GM23338 (cell line): ENCODE data around the gene SUSD4. TPM values are rescaled to one million over a fixed set of nuclear protein-coding genes. Genes with fewer than 3 reads are reported as not detected.

Source experiments
- ATAC-seq: fragments of 200-7000 bp; cut with Tn5 transposase; 3 replicates; pipeline ENCODE4 v1.9.1; 2020
- DNase-seq: peaks from one replicate; pipeline ENCODE4 v3.0.0-alpha.2; 2015; ENCODE audit warnings: low spot score
- H2AFZ ChIP-seq: fragments of 200-600 bp; sonication (generic); 2 replicates; pipeline ENCODE4 v1.8.0; 2016; ENCODE audit warnings: antibody characterized with exemption, mild to moderate bottlenecking, moderate library complexity
- H3F3A ChIP-seq: fragments of 200-600 bp; sonication (generic); replicated peaks from 2 replicates; pipeline ENCODE4 v1.8.0; 2017; ENCODE audit warnings: antibody characterized with exemption, mixed run types, low read depth
- H3K27ac ChIP-seq: fragments of 200-600 bp; sonication (generic); 2 replicates; pipeline ENCODE4 v1.6.1; 2016; ENCODE audit warnings: low read depth
- H3K27me3 ChIP-seq: fragments of 200-600 bp; sonication (generic); 2 replicates; pipeline ENCODE4 v1.8.0; 2016; ENCODE audit warnings: mild to moderate bottlenecking, mixed run types, moderate library complexity; ENCODE audit not compliant: insufficient read depth
- H3K36me3 ChIP-seq: fragments of 200-600 bp; sonication (generic); 2 replicates; pipeline ENCODE4 v1.8.0; 2016; ENCODE audit warnings: mild to moderate bottlenecking; ENCODE audit not compliant: insufficient read depth
- H3K4me1 ChIP-seq: fragments of 200-600 bp; sonication (generic); 2 replicates; pipeline ENCODE4 v1.8.0; 2016; ENCODE audit warnings: mild to moderate bottlenecking, moderate library complexity; ENCODE audit not compliant: insufficient read depth
- H3K4me2 ChIP-seq: fragments of 200-600 bp; sonication (generic); 2 replicates; pipeline ENCODE4 v1.7.1; 2017; ENCODE audit warnings: mixed run types
- H3K4me3 ChIP-seq: fragments of 200-600 bp; sonication (generic); 2 replicates; pipeline ENCODE4 v1.6.1; 2016; ENCODE audit warnings: mixed run types
- H3K79me2 ChIP-seq: fragments of 200-600 bp; sonication (generic); replicated peaks from 2 replicates; pipeline ENCODE4 v1.8.0; 2017; ENCODE audit warnings: mild to moderate bottlenecking; ENCODE audit not compliant: insufficient read depth
- H3K9me2 ChIP-seq: fragments of 200-600 bp; sonication (generic); 2 replicates; pipeline ENCODE4 v1.8.0; 2017; ENCODE audit not compliant: insufficient read depth
- H4K20me1 ChIP-seq: fragments of 200-600 bp; sonication (generic); replicated peaks from 2 replicates; pipeline ENCODE4 v1.8.0; 2017; ENCODE audit warnings: mild to moderate bottlenecking; ENCODE audit not compliant: insufficient read depth
- H3K27ac Mint-ChIP-seq: 2 replicates; pipeline ENCODE4 v1.8.0; 2020; ENCODE audit warnings: inconsistent platforms, mild to moderate bottlenecking, moderate library complexity, mixed read lengths
- H3K27me3 Mint-ChIP-seq: 3 replicates; pipeline ENCODE4 v1.8.0; 2022; ENCODE audit warnings: low read depth, mild to moderate bottlenecking, moderate library complexity, mixed read lengths, inconsistent platforms; ENCODE audit not compliant: insufficient read depth, poor library complexity
- H3K36me3 Mint-ChIP-seq: 3 replicates; pipeline ENCODE4 v1.8.0; 2021; ENCODE audit warnings: low read depth, mild to moderate bottlenecking, inconsistent platforms, moderate library complexity, mixed read lengths
- H3K4me1 Mint-ChIP-seq: 3 replicates; pipeline ENCODE4 v1.8.0; 2020; ENCODE audit warnings: mild to moderate bottlenecking, inconsistent platforms, mixed read lengths
- H3K4me3 Mint-ChIP-seq: 3 replicates; pipeline ENCODE4 v1.8.0; 2021; ENCODE audit warnings: moderate library complexity, mild to moderate bottlenecking, inconsistent platforms, mixed read lengths
- H3K9me3 Mint-ChIP-seq: 3 replicates; pipeline ENCODE4 v1.8.0; 2020; ENCODE audit warnings: moderate library complexity, mild to moderate bottlenecking, inconsistent platforms, mixed read lengths
- CREB1 ChIP-seq: fragments of 250-450 bp; sonication (Bioruptor Pico); IDR thresholded peaks from 2 replicates; pipeline ENCODE4 v1.5.0; 2020; ENCODE audit warnings: low read depth, mild to moderate bottlenecking, moderate library complexity
- CTCF ChIP-seq, 2 experiments: fragments of 200-600 bp in 1 of 2; sonication (generic) in 1 of 2; conservative IDR thresholded peaks; 2 replicates each; pipeline versions ENCODE4 v1.5.1 to v1.6.1; 2016 to 2017; ENCODE audit warnings: antibody characterized with exemption in 2 of 2, low read depth in 2 of 2, mild to moderate bottlenecking in 2 of 2, moderate library complexity in 1 of 2
- ETS1 ChIP-seq: IDR thresholded peaks from 2 replicates; pipeline ENCODE4 v1.6.1; 2016; ENCODE audit warnings: antibody characterized with exemption
- EZH2 ChIP-seq: fragments of 200-600 bp; sonication (generic); IDR thresholded peaks from one replicate; pipeline ENCODE4 v1.8.0; 2017; ENCODE audit warnings: antibody characterized with exemption, mild to moderate bottlenecking, low read depth; ENCODE audit not compliant: unreplicated experiment
- NANOG ChIP-seq: IDR thresholded peaks from 2 replicates; pipeline ENCODE4 v1.6.1; 2016; ENCODE audit warnings: antibody characterized with exemption, borderline replicate concordance
- POLR2AphosphoS5 ChIP-seq: IDR thresholded peaks from 2 replicates; pipeline ENCODE4 v1.6.1; 2016; ENCODE audit warnings: antibody characterized with exemption, low read depth
- REST ChIP-seq: IDR thresholded peaks from one replicate; pipeline ENCODE4 v1.6.1; 2018; ENCODE audit warnings: antibody characterized with exemption; ENCODE audit not compliant: unreplicated experiment
- STAT1 ChIP-seq: IDR thresholded peaks from one replicate; pipeline ENCODE4 v1.6.1; 2016; ENCODE audit warnings: antibody characterized with exemption; ENCODE audit not compliant: unreplicated experiment
- ZNF114 ChIP-seq: fragments of 250-450 bp; sonication (Bioruptor Pico); IDR thresholded peaks from 2 replicates; pipeline ENCODE4 v1.5.0; 2020; ENCODE audit warnings: mild to moderate bottlenecking, moderate library complexity
- polyA plus RNA-seq: library from polyadenylated mRNA; unstranded; fragments of >200 nt; fragmentation: Nextera tagmentation; extraction: Ambion mirVana; gene quantifications from 2 replicates; pipeline ENCODE4 v1.2.1, GENCODE V29; 2016
- total RNA-seq: library from RNA; depleted of rRNA; stranded (reverse); fragments of >200 nt; shearing (Covaris generic); gene quantifications from 2 replicates; pipeline ENCODE4 v1.2.3, GENCODE V29; 2014

Gene SUSD4
- total and polyA plus RNA-seq, 2 experiments from 2014 or later, result 2.3 to 3.6 TPM

DNA sequence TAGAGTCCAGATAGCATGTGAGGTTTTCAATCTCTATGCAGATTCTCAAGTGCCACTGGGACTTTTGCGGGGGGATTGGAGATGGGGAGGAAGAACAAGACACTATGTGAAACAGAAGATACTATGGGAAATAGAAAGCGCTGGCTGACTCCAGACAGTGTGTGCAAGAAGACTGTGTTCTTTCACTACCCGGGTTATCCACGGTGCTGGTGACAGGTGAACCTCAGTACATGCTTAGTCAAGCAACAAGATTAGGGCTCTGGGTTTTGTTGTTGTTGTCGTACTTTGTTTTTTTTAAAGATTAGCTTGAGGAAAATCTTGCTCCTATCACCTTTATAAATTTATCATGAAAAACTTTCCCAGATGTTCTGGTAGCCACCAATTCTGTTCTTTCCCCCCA lies 56.4 kb downstream of the SUSD4 start (continued):
- TF ChIP-seq REST (no peak), NANOG (no peak), EZH2 (no peak), POLR2AphosphoS5 (no peak), ZNF114 (CRISPR knock-in tag) (no peak)

- Histone ChIP-seq H3K4me1 (no peaks in the 10 kb centered on the region), H4K20me1 (no peaks in the 10 kb centered on the region), H2AFZ (no peak overlapping the region), H3K4me2 (no peak overlapping the region), H3K27ac (no peak overlapping the region), H3K27me3 (no peaks in the 10 kb centered on the region), H3K36me3 (no peaks in the 10 kb centered on the region), H3F3A (no peaks in the 10 kb centered on the region), H3K79me2 (no peaks in the 10 kb centered on the region), H3K4me3 (no peak overlapping the region), H3K9me2 (no peaks in the 10 kb centered on the region)
- Mint-ChIP-seq H3K36me3 (peaks cover 10% of the 10 kb centered on the region; the same call in 2 of the 3 replicates), H3K4me3 (no peak overlapping the region), H3K9me3 (peaks cover 15% of the 10 kb centered on the region), H3K27ac (no peak overlapping the region), H3K27me3 (peaks cover 6% of the 10 kb centered on the region), H3K4me1 (peaks cover 3% of the 10 kb centered on the region; the same call in 1 of the 3 replicates)
- ATAC-seq, result no peak
- no peak for DNase-seq
- TF ChIP-seq EZH2, result no peak
- no peak for TF ChIP-seq CREB1 (CRISPR knock-in tag)
- TF ChIP-seq ZNF114 (CRISPR knock-in tag), result no peak
- no peak for TF ChIP-seq ETS1
- no peak for TF ChIP-seq NANOG
- no peak for TF ChIP-seq POLR2AphosphoS5
- TF ChIP-seq CTCF (conservative IDR thresholded peaks at IDR 0.05; ENCODE audit: low read depth in 2 of 2), result no peak
- TF ChIP-seq REST, result no peak
- no peak for TF ChIP-seq STAT1
These were observed 59.0 kb downstream of the SUSD4 start for GRCh38 chr1:223304931-223305330.
